Naive thymus-derived CD4-positive, alpha-beta T cell (primary cell): Measurements from ENCODE around the gene TBC1D5. TPM values are rescaled to one million over a fixed set of nuclear protein-coding genes. Genes with fewer than 3 reads are reported as not detected.

Source experiments
- ATAC-seq: fragments of 150-1000 bp; cut with Tn5 transposase; 2 replicates; pipeline ENCODE4 v1.10.0; 2021; ENCODE audit warnings: mild to moderate bottlenecking, moderate library complexity
- CTCF ChIA-PET: fragments of 350-600 bp; sonication (Branson Sonifier 250); formaldehyde crosslinking; loops from one replicate; lab custom pipeline; 2021; ENCODE audit warnings: antibody characterized with exemption; lab: Charles Lee
- POLR2A ChIA-PET: fragments of 350-600 bp; sonication (Branson Sonifier 250); formaldehyde crosslinking; loops from one replicate; lab custom pipeline; 2021; ENCODE audit warnings: antibody characterized with exemption, inconsistent platforms; lab: Charles Lee
- DNase-seq, 9 donors: peaks; one replicate each; pipeline versions ENCODE4 v3.0.0 to v3.0.0-alpha.2; 2020 to 2022; ENCODE audit warnings: mixed read lengths in 1 of 9
- H3K27ac ChIP-seq: one replicate; pipeline ENCODE4 v1.7.0; 2013; ENCODE audit warnings: mild to moderate bottlenecking, low read depth, low read length, moderate library complexity
- H3K27me3 ChIP-seq, 2 donors: one replicate each; pipeline ENCODE4 v1.7.0; 2013; ENCODE audit warnings: low read length in 2 of 2, mild to moderate bottlenecking in 2 of 2, moderate library complexity in 2 of 2; ENCODE audit not compliant: control insufficient read depth in 2 of 2, insufficient read depth in 2 of 2
- H3K36me3 ChIP-seq, 3 experiments: 1 replicate in 2 of 3; 2 replicates in 1 of 3; pipeline ENCODE4 v1.7.0; 2013; ENCODE audit warnings: low read length in 3 of 3, mild to moderate bottlenecking in 3 of 3, moderate library complexity in 1 of 3; ENCODE audit not compliant: insufficient read depth in 3 of 3, control insufficient read depth in 2 of 3
- H3K4me1 ChIP-seq, 2 donors: one replicate each; pipeline ENCODE4 v1.7.0; 2013; ENCODE audit warnings: low read length in 2 of 2, mild to moderate bottlenecking in 2 of 2, moderate library complexity in 1 of 2; ENCODE audit not compliant: control insufficient read depth in 2 of 2, insufficient read depth in 2 of 2
- H3K4me3 ChIP-seq: 2 replicates; pipeline ENCODE4 v1.7.0; 2013; ENCODE audit warnings: mild to moderate bottlenecking, low read length
- H3K9me3 ChIP-seq, 3 experiments: 1 replicate in 2 of 3; 2 replicates in 1 of 3; pipeline ENCODE4 v1.7.0; 2013; ENCODE audit warnings: low read length in 3 of 3; ENCODE audit not compliant: control insufficient read depth in 2 of 3
- H3K27ac Mint-ChIP-seq, 9 donors: one replicate each; pipeline ENCODE4 v1.8.0; 2020 to 2022; ENCODE audit warnings: mixed read lengths in 9 of 9, mild to moderate bottlenecking in 8 of 9, moderate library complexity in 5 of 9, inconsistent platforms in 2 of 9
- H3K27me3 Mint-ChIP-seq, 5 donors: one replicate each; pipeline ENCODE4 v1.8.0; 2021 to 2022; ENCODE audit warnings: mixed read lengths in 5 of 5, mild to moderate bottlenecking in 1 of 5
- H3K36me3 Mint-ChIP-seq, 5 donors: one replicate each; pipeline ENCODE4 v1.8.0; 2020 to 2022; ENCODE audit warnings: mixed read lengths in 5 of 5, mild to moderate bottlenecking in 3 of 5, inconsistent platforms in 1 of 5
- H3K4me1 Mint-ChIP-seq, 7 donors: one replicate each; pipeline ENCODE4 v1.8.0; 2020 to 2022; ENCODE audit warnings: mixed read lengths in 7 of 7, mild to moderate bottlenecking in 3 of 7, inconsistent platforms in 1 of 7
- H3K4me3 Mint-ChIP-seq, 10 donors: one replicate each; pipeline ENCODE4 v1.8.0; 2020 to 2022; ENCODE audit warnings: mild to moderate bottlenecking in 10 of 10, mixed read lengths in 10 of 10, moderate library complexity in 6 of 10, inconsistent platforms in 2 of 10
- H3K9me3 Mint-ChIP-seq, 11 donors: one replicate each; pipeline ENCODE4 v1.8.0; 2020 to 2022; ENCODE audit warnings: mixed read lengths in 11 of 11, mild to moderate bottlenecking in 4 of 11, inconsistent platforms in 1 of 11, moderate library complexity in 1 of 11
- intact Hi-C, 2 donors: fragments of 100-400 bp; cut with micrococcal nuclease; formaldehyde crosslinking; loops; one replicate each; pipeline ENCODE4 v1.15.1; 2023
- polyA plus RNA-seq, 2 donors: library from polyadenylated mRNA; unstranded; fragments of 300-500 nt; fragmentation: Illumina TruSeq; gene quantifications; one replicate each; pipeline ENCODE4 v1.2.3, GENCODE V29; 2021
- total RNA-seq, 6 experiments: library from RNA in 5 of 6; stranded (reverse) in 5 of 6; gene quantifications; 1 replicate in 5 of 6; 2 replicates in 1 of 6; pipeline ENCODE4 v1.2.3 and lab custom pipeline; 2021 to 2026

The TBC1D5 gene
- total and polyA plus RNA-seq, 7 experiments from 2014 or later, result 30.5 to 54.0 (median 37.4) TPM

DNA sequence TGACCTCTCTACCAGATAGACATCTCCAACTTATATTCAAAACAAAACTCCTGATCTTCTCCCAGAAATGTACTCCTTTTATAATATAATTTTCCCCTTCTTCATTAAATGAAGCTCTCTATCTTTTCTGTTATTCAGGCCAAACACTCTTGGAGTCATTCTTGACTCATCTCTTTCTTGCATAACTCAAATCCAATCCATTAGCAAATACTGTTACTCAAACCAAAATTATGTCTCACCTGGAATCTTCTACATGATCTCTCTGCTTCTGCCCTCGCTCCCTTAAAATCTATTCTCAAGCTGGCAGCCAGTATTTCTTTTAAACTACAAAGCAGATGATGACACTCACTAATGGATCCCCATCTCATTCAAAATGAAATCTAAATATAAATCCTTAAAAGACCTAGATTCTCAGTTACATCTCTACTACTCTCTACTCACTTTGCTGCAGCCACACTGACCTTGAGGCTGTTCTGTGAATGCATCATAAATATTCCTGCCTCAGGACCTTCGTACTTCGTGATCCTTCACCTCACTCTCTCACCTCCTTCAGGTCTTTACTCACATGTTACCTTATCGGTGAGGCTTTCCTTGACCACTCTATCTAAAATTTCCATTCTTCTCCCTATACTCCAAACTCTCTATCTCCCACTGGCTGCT is 160.9 kb downstream of the TBC1D5 start:
- Mint-ChIP-seq H3K36me3 (peaks cover 0 to 17% (median 4%) of the 10 kb centered on the region in 5 donors), H3K27ac (peak overlapping the region in 1 of 9 donors; percentile 4), H3K4me3 (no peak overlapping the region), H3K27me3 (no peaks in the 10 kb centered on the region), H3K9me3 (no peaks in the 10 kb centered on the region), H3K4me1 (peaks cover 0 to 14% (median 7%) of the 10 kb centered on the region in 7 donors)
- Histone ChIP-seq H3K9me3 (no peaks in the 10 kb centered on the region), H3K27me3 (no peaks in the 10 kb centered on the region), H3K36me3 (no peaks in the 10 kb centered on the region), H3K4me3 (no peak overlapping the region), H3K27ac (no peak overlapping the region), H3K4me1 (peaks cover 8 to 13% of the 10 kb centered on the region in 2 donors)
- ChIA-PET POLR2A (no interaction called here), CTCF (interaction anchor here (0.6 kb wide), 1 partner anchor 63 kb away, joined by 3 read pairs; no protein-coding TSS in a partner anchor)
- no peak for DNase-seq
- ATAC-seq, result no peak
- intact Hi-C loops, result no loop called here

DNA sequence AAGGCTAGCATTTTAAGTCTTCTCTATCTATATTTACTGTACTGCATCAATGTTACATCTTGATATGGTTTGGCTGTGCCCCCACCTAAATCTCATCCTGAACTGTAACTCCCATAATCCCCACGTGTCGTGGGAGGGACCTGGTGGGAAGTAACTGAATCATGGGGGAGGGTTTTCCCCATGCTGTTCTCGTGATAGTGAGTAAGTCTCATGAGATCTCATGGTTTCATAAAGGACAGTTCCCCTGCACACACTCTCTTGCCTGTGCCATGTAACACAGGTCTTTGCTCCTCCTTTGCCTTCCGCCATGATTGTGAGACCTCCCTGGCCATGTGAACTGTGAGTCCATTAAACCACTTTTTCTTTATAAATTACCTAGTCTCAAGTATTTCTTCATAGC is 161.5 kb downstream of the TBC1D5 start:
- Mint-ChIP-seq H3K27me3 (no peaks in the 10 kb centered on the region), H3K4me3 (no peak overlapping the region), H3K27ac (no peak overlapping the region), H3K36me3 (peaks cover 0 to 15% (median 4%) of the 10 kb centered on the region in 5 donors), H3K4me1 (peaks cover 0 to 13% (median 6%) of the 10 kb centered on the region in 7 donors), H3K9me3 (no peaks in the 10 kb centered on the region)
- POLR2A ChIA-PET, result no interaction called here
- no peak overlapping the region for H3K27ac ChIP-seq
- H3K9me3 ChIP-seq, result no peaks in the 10 kb centered on the region
- H3K27me3 ChIP-seq, result no peaks in the 10 kb centered on the region
- no peak for ATAC-seq
- H3K4me3 ChIP-seq, result no peak overlapping the region
- CTCF ChIA-PET, result no interaction called here
- intact Hi-C loops, result no loop called here
- no peaks in the 10 kb centered on the region for H3K36me3 ChIP-seq
- peaks cover 8 to 13% of the 10 kb centered on the region in 2 donors for H3K4me1 ChIP-seq
- no peak for DNase-seq

DNA sequence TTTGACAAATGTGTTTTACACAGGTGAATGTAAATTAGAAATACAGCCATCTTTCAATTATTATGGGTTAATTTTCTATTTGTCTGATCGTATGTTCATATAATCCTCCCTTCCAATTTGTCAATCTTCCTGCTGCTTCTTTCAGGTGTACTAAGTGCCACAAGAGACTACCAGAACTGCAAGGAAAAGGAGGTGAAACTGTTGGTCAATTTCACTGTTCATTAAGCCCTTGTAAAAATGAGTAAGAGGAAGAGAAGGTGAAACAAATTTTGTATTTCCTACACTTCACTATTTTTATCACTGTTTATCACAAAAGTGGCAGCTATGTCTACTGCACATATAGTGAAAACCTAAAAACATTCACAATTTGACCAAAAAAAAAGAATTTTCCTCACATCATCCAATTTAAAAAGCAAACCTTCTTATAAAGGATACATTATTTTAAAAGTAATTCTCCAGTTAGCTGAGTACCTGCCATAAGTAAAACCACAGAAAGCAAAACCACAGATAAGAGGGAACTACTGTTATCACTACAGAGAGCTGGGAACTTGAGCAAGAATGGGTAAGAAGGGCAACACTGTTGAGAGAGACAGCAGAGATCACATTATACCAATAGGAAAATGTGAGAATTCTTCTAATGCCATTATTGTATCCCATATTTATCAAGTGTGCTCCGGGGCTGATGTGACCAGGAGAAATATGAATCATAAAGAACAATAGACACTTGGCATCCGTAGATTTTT is 163.0 kb downstream of the TBC1D5 start:
- Histone ChIP-seq H3K4me3 (no peak overlapping the region), H3K36me3 (no peaks in the 10 kb centered on the region), H3K27ac (no peak overlapping the region), H3K4me1 (peaks cover 8 to 13% of the 10 kb centered on the region in 2 donors), H3K9me3 (no peaks in the 10 kb centered on the region), H3K27me3 (no peaks in the 10 kb centered on the region)
- Mint-ChIP-seq H3K9me3 (no peaks in the 10 kb centered on the region), H3K36me3 (peaks cover 0 to 8% (median 3%) of the 10 kb centered on the region in 5 donors), H3K4me1 (peaks cover 0 to 12% (median 4%) of the 10 kb centered on the region in 7 donors), H3K4me3 (peak overlapping the region in 2 of 10 donors; percentile 2 to 10), H3K27ac (no peak overlapping the region), H3K27me3 (no peaks in the 10 kb centered on the region)
- POLR2A ChIA-PET, result no interaction called here
- no peak for DNase-seq
- CTCF ChIA-PET, result no interaction called here
- intact Hi-C loops, result no loop called here
- ATAC-seq, result peak; percentile 53

DNA sequence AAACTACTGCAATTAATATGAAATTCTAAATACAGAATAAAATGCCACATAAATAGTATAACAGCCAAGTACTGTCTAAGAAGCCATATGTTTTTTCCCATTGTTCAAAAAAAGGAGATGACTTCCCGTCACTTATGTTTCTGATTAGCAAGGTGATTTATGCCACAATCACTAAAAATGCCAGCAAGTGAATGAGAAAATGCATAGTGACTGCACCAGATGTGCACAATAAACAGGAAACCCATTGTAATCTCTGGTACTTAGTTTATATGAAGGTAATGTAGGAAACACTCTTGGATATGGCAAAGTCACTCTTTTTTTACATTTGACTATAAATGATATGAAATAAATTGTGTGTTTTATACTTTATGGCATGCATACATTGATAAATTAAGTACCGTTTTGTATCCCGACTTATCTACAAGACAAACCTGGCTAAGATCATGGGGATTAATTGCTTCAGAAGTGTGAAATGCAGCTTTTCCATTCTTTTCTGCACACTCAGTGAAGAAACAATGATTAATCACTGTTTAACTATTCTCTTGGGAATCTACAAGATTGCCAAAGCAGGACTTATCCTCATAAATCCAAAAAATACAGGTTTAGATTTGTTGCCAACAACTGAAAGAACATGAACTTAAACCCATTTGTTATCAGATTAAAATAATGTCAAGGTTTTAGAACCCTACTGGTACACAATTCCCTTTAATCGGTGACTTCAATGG is 164.5 kb downstream of the TBC1D5 start:
- Mint-ChIP-seq H3K27me3 (no peaks in the 10 kb centered on the region), H3K27ac (no peak overlapping the region), H3K36me3 (peaks cover 0 to 7% (median 1%) of the 10 kb centered on the region in 5 donors), H3K4me3 (no peak overlapping the region), H3K4me1 (peaks cover 0 to 17% (median 9%) of the 10 kb centered on the region in 7 donors), H3K9me3 (no peaks in the 10 kb centered on the region)
- DNase-seq (no peak), ATAC-seq (no peak)
- ChIA-PET POLR2A (no interaction called here), CTCF (interaction anchor here (0.7 kb wide), 1 partner anchor 813 kb away, joined by 3 read pairs; no protein-coding TSS in a partner anchor)
- Histone ChIP-seq H3K4me1 (peaks cover 8 to 13% of the 10 kb centered on the region in 2 donors), H3K4me3 (no peak overlapping the region), H3K27ac (no peak overlapping the region), H3K9me3 (no peaks in the 10 kb centered on the region), H3K27me3 (no peaks in the 10 kb centered on the region), H3K36me3 (no peaks in the 10 kb centered on the region)
- intact Hi-C loops, result no loop called here

DNA sequence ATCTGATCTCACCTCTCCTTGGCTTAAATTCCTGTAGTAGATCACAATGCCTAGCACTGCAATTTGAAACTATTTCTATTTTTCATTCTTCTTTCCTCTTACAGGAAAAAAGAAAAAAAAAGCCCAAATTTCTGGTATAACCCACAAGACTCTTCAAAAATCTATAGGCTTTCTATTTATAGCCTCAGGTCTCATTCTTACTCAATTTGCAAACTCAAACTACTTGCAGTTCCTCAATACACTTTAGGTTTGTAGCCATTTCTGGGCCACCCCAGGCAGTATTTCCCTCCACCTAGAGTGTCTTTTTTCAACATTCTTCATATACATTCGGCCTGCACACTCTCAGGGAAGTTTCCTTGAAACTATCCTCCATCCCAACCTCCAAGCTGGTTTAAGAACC is 169.0 kb downstream of the TBC1D5 start:
- Histone ChIP-seq H3K27me3 (no peaks in the 10 kb centered on the region), H3K9me3 (no peaks in the 10 kb centered on the region), H3K36me3 (no peaks in the 10 kb centered on the region), H3K27ac (no peak overlapping the region), H3K4me3 (no peak overlapping the region), H3K4me1 (no peaks in the 10 kb centered on the region)
- H3K4me1 Mint-ChIP-seq, result peaks cover 0 to 12% (median 5%) of the 10 kb centered on the region in 7 donors
- intact Hi-C loops, result no loop called here
- H3K9me3 Mint-ChIP-seq, result no peaks in the 10 kb centered on the region
- H3K36me3 Mint-ChIP-seq, result peaks cover 0 to 7% (median 1%) of the 10 kb centered on the region in 5 donors
- DNase-seq (no peak), ATAC-seq (no peak)
- CTCF ChIA-PET, result no interaction called here
- POLR2A ChIA-PET, result no interaction called here
- H3K4me3 Mint-ChIP-seq, result no peak overlapping the region
- H3K27me3 Mint-ChIP-seq, result no peaks in the 10 kb centered on the region
- no peak overlapping the region for H3K27ac Mint-ChIP-seq

DNA sequence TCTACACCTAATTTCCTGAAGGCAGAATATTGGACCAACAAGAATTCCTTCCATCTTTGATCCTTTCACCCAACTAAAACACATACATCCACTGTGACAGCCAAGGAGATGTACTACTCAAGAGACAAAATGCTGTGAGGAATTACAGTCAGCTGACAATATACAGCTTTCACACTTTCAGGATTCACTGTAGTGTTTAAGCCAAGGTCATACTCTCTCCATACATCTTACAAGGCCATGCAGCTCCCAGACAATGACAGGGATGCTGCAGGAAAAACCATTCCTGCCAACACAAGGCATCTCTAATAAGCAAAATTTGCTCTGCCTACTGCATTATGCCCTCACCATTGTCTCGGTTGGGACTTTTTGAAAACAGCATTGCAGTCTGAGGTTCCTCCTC is 170.7 kb downstream of the TBC1D5 start:
- Mint-ChIP-seq H3K27ac (no peak overlapping the region), H3K36me3 (peaks cover 0 to 7% (median 1%) of the 10 kb centered on the region in 5 donors), H3K4me3 (no peak overlapping the region), H3K4me1 (peaks cover 0 to 25% (median 13%) of the 10 kb centered on the region in 7 donors), H3K9me3 (no peaks in the 10 kb centered on the region), H3K27me3 (no peaks in the 10 kb centered on the region)
- Histone ChIP-seq H3K4me3 (no peak overlapping the region), H3K36me3 (no peaks in the 10 kb centered on the region), H3K9me3 (no peaks in the 10 kb centered on the region), H3K4me1 (no peaks in the 10 kb centered on the region), H3K27ac (no peak overlapping the region), H3K27me3 (no peaks in the 10 kb centered on the region)
- no peak for ATAC-seq
- ChIA-PET CTCF (no interaction called here), POLR2A (no interaction called here)
- no peak for DNase-seq
- intact Hi-C loops, result no loop called here
